Measurements from ENCODE around the gene OR52E4.

Gene OR52E4

GRCh38 chr11:5929571-5930368, 49.3 kb downstream of the OR52E4 start:
- DNase-seq: no peak

GRCh38 chr11:5930614-5931013, 50.2 kb downstream of the OR52E4 start:
- no peak for DNase-seq

GRCh38 chr11:5931061-5931460, 50.6 kb downstream of the OR52E4 start:
- DNase-seq: no peak

- DNase-seq: no peak
Observed at GRCh38 chr11:5932671-5933070, 52.2 kb downstream of the OR52E4 start.

GRCh38 chr11:5933116-5933515, 52.7 kb downstream of the OR52E4 start:
- DNase-seq: no peak
